Fibroblast of lung (primary cell): ENCODE results near the gene CCM2. TPM values are rescaled to one million over a fixed set of nuclear protein-coding genes. Genes with fewer than 3 reads are reported as not detected.

Experiments
- DNase-seq, 2 donors: peaks; one replicate each; pipeline versions ENCODE4 v3.0.0 to v3.0.0-alpha.2; 2010; ENCODE audit warnings: low read depth in 2 of 2
- H2AFZ ChIP-seq: 2 replicates; pipeline ENCODE4 v1.5.1; 2012; ENCODE audit warnings: low read length, control low read depth, inconsistent platforms
- H3K27ac ChIP-seq: 2 replicates; pipeline ENCODE4 v1.5.1; 2011; ENCODE audit warnings: low read length, control low read depth; ENCODE audit not compliant: insufficient read depth
- H3K27me3 ChIP-seq: 2 replicates; pipeline ENCODE4 v1.5.1; 2011; ENCODE audit warnings: mild to moderate bottlenecking, low read length; ENCODE audit not compliant: control insufficient read depth, insufficient read depth
- H3K36me3 ChIP-seq: 2 replicates; pipeline ENCODE4 v1.5.1; 2011; ENCODE audit warnings: low read length; ENCODE audit not compliant: control insufficient read depth, insufficient read depth
- H3K4me1 ChIP-seq: 2 replicates; pipeline ENCODE4 v1.5.1; 2011; ENCODE audit warnings: low read length; ENCODE audit not compliant: control insufficient read depth, insufficient read depth; ENCODE audit errors: extremely low read depth
- H3K4me2 ChIP-seq: 2 replicates; pipeline ENCODE4 v1.5.1; 2011; ENCODE audit warnings: low read length, control low read depth; ENCODE audit not compliant: insufficient read depth; ENCODE audit errors: extremely low read depth
- H3K4me3 ChIP-seq, 4 experiments: fragments of 200-600 bp in 1 of 4; sonication (generic) in 1 of 4; replicated peaks in 1 of 4; 2 replicates each; pipeline ENCODE4 v1.5.1; 2011 to 2016; ENCODE audit warnings: low read length in 4 of 4, low read depth in 3 of 4, mild to moderate bottlenecking in 3 of 4, control low read depth in 2 of 4, inconsistent platforms in 1 of 4, mixed read lengths in 1 of 4; ENCODE audit not compliant: insufficient read depth in 1 of 4; ENCODE audit errors: control extremely low read depth in 1 of 4
- H3K79me2 ChIP-seq: 2 replicates; pipeline ENCODE4 v1.5.1; 2012; ENCODE audit warnings: mild to moderate bottlenecking, low read length, inconsistent platforms; ENCODE audit not compliant: control insufficient read depth, insufficient read depth
- H3K9ac ChIP-seq: 2 replicates; pipeline ENCODE4 v1.5.1; 2011; ENCODE audit warnings: mild to moderate bottlenecking, low read length, control low read depth; ENCODE audit not compliant: insufficient read depth
- H3K9me3 ChIP-seq: 2 replicates; pipeline ENCODE4 v1.5.1; 2012; ENCODE audit warnings: low read depth, low read length; ENCODE audit not compliant: control insufficient read depth, insufficient read depth
- H4K20me1 ChIP-seq: 2 replicates; pipeline ENCODE4 v1.5.1; 2011; ENCODE audit warnings: low read length; ENCODE audit not compliant: control insufficient read depth, insufficient read depth; ENCODE audit errors: extremely low read depth
- CTCF ChIP-seq, 2 donors: IDR thresholded peaks in 1 of 2; conservative IDR thresholded peaks in 1 of 2; 1 replicate in 1 of 2; 2 replicates in 1 of 2; pipeline ENCODE4 v1.5.1; 2011 to 2012; ENCODE audit warnings: low read length in 2 of 2, control low read depth in 1 of 2, inconsistent platforms in 1 of 2, low read depth in 1 of 2, mild to moderate bottlenecking in 1 of 2
- EZH2 ChIP-seq: IDR thresholded peaks from 2 replicates; pipeline ENCODE4 v1.5.1; 2012; ENCODE audit warnings: low read length, control low read depth, mild to moderate bottlenecking; ENCODE audit errors: missing control alignments
- polyA plus RNA-seq, 2 donors: library from polyadenylated mRNA; depleted of rRNA in 1 of 2; stranded (reverse) in 1 of 2; unstranded in 1 of 2; fragments of >200 nt; gene quantifications; 2 replicates each; pipeline ENCODE4 v1.2.1, GENCODE V29; 2011 to 2012; ENCODE audit warnings: missing spikeins in 1 of 2
- total RNA-seq: library from RNA; depleted of rRNA; stranded (reverse); fragments of >200 nt; gene quantifications from 2 replicates; pipeline ENCODE4 v1.2.1, GENCODE V29; 2014

The CCM2 gene
- total and polyA plus RNA-seq, 2 donors (not counting 1 experiment from before 2014, with no cell fraction given) = 27.8 to 52.4 TPM

GRCh38 chr7:45044338-45044737 lies 44.3 kb downstream of the CCM2 start:
- Histone ChIP-seq H3K4me3 (no peak overlapping the region), H4K20me1 (no peaks in the 10 kb centered on the region), H3K79me2 (no peaks in the 10 kb centered on the region), H3K27me3 (no peaks in the 10 kb centered on the region), H3K4me2 (no peak overlapping the region), H3K4me1 (no peaks in the 10 kb centered on the region), H3K36me3 (peaks cover under 1% of the 10 kb centered on the region), H3K27ac (no peak overlapping the region), H3K9ac (no peak overlapping the region), H3K9me3 (no peaks in the 10 kb centered on the region), H2AFZ (no peak overlapping the region)
- TF ChIP-seq CTCF (conservative IDR thresholded peaks at IDR 0.05 in 1 of 2, IDR thresholded peaks at IDR 0.05 in 1 of 2; ENCODE audit: low read depth in 1 of 2, low read length in 2 of 2) (no peak), EZH2 (no peak)
- DNase-seq = no peak

DNA sequence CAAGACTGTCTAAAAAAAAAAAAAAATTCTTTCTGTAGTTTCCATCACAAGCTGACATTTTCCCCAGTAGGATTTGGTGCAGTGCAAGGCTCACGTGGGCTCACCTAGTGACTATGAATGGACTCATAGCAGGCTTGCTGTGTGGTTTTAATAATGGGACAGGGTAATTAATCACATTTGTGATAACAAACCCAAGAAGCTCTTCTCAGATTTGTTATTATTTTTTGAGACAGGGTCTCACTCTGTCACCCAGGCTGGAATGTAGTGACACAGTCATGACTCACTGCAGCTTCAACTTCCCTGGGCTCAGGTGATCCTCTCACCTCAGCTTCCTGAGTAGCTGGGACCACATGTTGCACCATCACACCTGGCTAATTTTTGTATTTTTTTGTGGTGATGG lies 48.7 kb downstream of the CCM2 start:
- no peak for TF ChIP-seq EZH2
- no peak for TF ChIP-seq CTCF (conservative IDR thresholded peaks at IDR 0.05 in 1 of 2, IDR thresholded peaks at IDR 0.05 in 1 of 2; ENCODE audit: low read depth in 1 of 2, low read length in 2 of 2)
- Histone ChIP-seq H3K4me2 (no peak overlapping the region), H3K27ac (no peak overlapping the region), H3K9ac (no peak overlapping the region), H3K4me3 (no peak overlapping the region), H2AFZ (no peak overlapping the region), H3K27me3 (no peaks in the 10 kb centered on the region), H3K9me3 (no peaks in the 10 kb centered on the region), H3K79me2 (no peaks in the 10 kb centered on the region), H3K36me3 (no peaks in the 10 kb centered on the region), H3K4me1 (no peaks in the 10 kb centered on the region), H4K20me1 (no peaks in the 10 kb centered on the region)
- DNase-seq = peak in 1 of 2 donors; percentile 39

- no peaks in the 10 kb centered on the region for H3K9me3 ChIP-seq
- H3K36me3 ChIP-seq = no peaks in the 10 kb centered on the region
- no peak overlapping the region for H3K4me2 ChIP-seq
- no peaks in the 10 kb centered on the region for H3K27me3 ChIP-seq
- no peak overlapping the region for H3K27ac ChIP-seq
- H3K4me1 ChIP-seq = no peaks in the 10 kb centered on the region
- no peak for DNase-seq
- TF ChIP-seq CTCF (conservative IDR thresholded peaks at IDR 0.05 in 1 of 2, IDR thresholded peaks at IDR 0.05 in 1 of 2; ENCODE audit: low read depth in 1 of 2, low read length in 2 of 2) (no peak), EZH2 (no peak)
- no peak overlapping the region for H2AFZ ChIP-seq
- H3K9ac ChIP-seq = no peak overlapping the region
- no peak overlapping the region for H3K4me3 ChIP-seq
- H3K79me2 ChIP-seq = no peaks in the 10 kb centered on the region
- H4K20me1 ChIP-seq = no peaks in the 10 kb centered on the region
Observed at GRCh38 chr7:45050198-45050597, 50.2 kb downstream of the CCM2 start.
